RWPE2 (cell line): ENCODE data around the gene TRIM2.
A peak's percentile ranks its signal among the peaks of the same experiment; 100 is the strongest.

Experiments used
- ATAC-seq: fragments of 200-7000 bp; cut with Tn5 transposase; 3 replicates; pipeline ENCODE4 v1.9.1; 2021; ENCODE audit warnings: low read depth
- DNase-seq: peaks from one replicate; pipeline ENCODE4 v3.0.0-alpha.2; 2020; ENCODE audit warnings: low spot score
- H3K27ac ChIP-seq: fragments of 450-650 bp; 2 replicates; pipeline ENCODE4 v1.5.1; 2017; ENCODE audit warnings: mild to moderate bottlenecking; ENCODE audit not compliant: poor library complexity, severe bottlenecking
- H3K27me3 ChIP-seq: fragments of 250-450 bp; sonication (Bioruptor Pico); 2 replicates; pipeline ENCODE4 v1.5.1; 2021; ENCODE audit warnings: mild to moderate bottlenecking, moderate library complexity; ENCODE audit not compliant: insufficient read depth, poor library complexity, severe bottlenecking
- H3K36me3 ChIP-seq: fragments of 250-450 bp; sonication (Bioruptor Pico); 2 replicates; pipeline ENCODE4 v1.5.1; 2020; ENCODE audit warnings: low read depth, mild to moderate bottlenecking, moderate library complexity
- H3K4me1 ChIP-seq: fragments of 250-450 bp; sonication (Bioruptor Pico); 2 replicates; pipeline ENCODE4 v1.5.1; 2021; ENCODE audit warnings: mild to moderate bottlenecking, moderate library complexity; ENCODE audit not compliant: insufficient read depth, poor library complexity, severe bottlenecking
- H3K4me3 ChIP-seq: fragments of 250-450 bp; sonication (Bioruptor Pico); 2 replicates; pipeline ENCODE4 v1.5.1; 2021; ENCODE audit warnings: mild to moderate bottlenecking, moderate library complexity; ENCODE audit not compliant: severe bottlenecking
- H3K9me3 ChIP-seq: fragments of 250-450 bp; sonication (Bioruptor Pico); 2 replicates; pipeline ENCODE4 v1.5.1; 2021; ENCODE audit warnings: mild to moderate bottlenecking, moderate library complexity; ENCODE audit not compliant: severe bottlenecking
- TF ChIP-seq, protein P1 (sequence below): fragments of 450-650 bp; IDR thresholded peaks from one replicate; pipeline ENCODE4 v1.5.1; 2017; ENCODE audit warnings: mild to moderate bottlenecking, moderate library complexity; ENCODE audit not compliant: poor library complexity, severe bottlenecking

Gene TRIM2

DNA sequence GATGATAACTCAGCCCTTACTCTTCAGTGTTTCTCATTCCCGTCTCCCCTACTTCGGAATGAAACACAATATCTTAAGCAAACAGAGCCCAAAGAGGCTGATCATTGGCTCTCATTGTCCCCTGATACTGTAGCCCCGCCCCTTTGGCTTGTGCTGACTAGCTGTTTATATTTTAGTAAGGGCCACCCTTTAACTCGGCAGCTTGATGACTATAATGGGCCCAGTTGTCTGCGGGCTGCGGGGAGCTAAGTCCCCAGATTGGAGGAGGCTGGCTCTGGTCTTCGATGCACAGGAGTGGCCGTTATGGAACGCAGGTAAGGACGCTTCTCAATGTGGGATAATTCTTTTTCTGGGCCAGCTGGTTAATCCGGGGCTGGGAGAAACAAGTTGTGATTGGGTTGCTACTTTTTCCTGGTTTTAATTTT is at the start of gene TRIM2:
TRIM2 (plus strand) TSS at position 197 of the 425 bp plus-strand sequence; CDS start at position 285, 88 bp downstream.
- Histone ChIP-seq H3K27me3 (no peaks in the 10 kb centered on the region), H3K27ac (no peak within 1 kb of the TSS), H3K4me1 (no peaks in the 10 kb centered on the region), H3K9me3 (no peaks in the 10 kb centered on the region), H3K4me3 (no peak within 1 kb of the TSS), H3K36me3 (no peaks in the 10 kb centered on the region)
- DNase-seq (no peak), ATAC-seq (peak; percentile 38; the same call in 1 of the 3 replicates)
- TF ChIP-seq, protein P1, sequence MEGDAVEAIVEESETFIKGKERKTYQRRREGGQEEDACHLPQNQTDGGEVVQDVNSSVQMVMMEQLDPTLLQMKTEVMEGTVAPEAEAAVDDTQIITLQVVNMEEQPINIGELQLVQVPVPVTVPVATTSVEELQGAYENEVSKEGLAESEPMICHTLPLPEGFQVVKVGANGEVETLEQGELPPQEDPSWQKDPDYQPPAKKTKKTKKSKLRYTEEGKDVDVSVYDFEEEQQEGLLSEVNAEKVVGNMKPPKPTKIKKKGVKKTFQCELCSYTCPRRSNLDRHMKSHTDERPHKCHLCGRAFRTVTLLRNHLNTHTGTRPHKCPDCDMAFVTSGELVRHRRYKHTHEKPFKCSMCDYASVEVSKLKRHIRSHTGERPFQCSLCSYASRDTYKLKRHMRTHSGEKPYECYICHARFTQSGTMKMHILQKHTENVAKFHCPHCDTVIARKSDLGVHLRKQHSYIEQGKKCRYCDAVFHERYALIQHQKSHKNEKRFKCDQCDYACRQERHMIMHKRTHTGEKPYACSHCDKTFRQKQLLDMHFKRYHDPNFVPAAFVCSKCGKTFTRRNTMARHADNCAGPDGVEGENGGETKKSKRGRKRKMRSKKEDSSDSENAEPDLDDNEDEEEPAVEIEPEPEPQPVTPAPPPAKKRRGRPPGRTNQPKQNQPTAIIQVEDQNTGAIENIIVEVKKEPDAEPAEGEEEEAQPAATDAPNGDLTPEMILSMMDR: no peak

DNA sequence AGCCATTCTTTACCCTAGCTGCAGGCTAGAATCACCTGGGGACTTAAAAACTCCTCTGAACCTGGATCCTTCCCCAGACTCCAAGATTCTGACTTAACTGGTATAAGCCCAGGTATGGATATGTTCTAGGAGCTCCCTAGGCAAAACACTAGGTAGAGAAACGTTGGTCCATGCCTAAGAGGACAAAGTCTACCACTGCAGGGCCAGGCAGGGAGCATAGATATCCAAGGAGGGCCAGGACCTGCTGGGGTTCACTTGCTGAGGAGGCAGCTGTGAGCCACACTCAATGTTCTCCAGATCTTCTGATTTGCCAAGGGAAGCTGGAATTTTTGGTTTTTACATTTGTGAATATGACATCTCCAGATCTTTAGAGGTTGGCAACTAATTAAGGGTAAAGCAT is 48.6 kb upstream of the TRIM2 start:
- no peak overlapping the region for H3K4me3 ChIP-seq
- H3K36me3 ChIP-seq: no peaks in the 10 kb centered on the region
- H3K27me3 ChIP-seq: peaks cover 24% of the 10 kb centered on the region
- no peak for ATAC-seq
- TF ChIP-seq, protein P1: no peak
- H3K27ac ChIP-seq: no peak overlapping the region
- DNase-seq: no peak
- H3K9me3 ChIP-seq: no peaks in the 10 kb centered on the region
- H3K4me1 ChIP-seq: peaks cover 20% of the 10 kb centered on the region

DNA sequence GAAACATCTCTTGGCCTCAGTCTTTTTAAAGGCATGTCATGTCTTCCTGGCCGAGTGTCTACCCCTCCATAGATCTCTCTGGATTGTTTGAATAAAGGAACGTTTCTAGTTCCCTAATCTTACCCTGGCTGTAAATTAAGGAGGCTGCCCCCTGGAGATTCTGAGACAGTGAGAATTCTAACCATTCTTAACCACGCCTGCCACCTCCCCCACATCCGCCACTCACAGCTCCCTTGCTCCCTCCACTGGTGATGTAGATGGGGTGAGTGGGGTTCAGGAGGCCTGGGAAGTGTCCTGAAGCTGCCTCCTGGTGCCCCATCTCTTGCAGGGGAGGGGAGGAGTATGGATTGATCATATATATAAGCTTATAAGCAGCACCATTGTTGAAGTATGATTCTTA is 48.0 kb upstream of the TRIM2 start:
- peaks cover 20% of the 10 kb centered on the region for H3K4me1 ChIP-seq
- TF ChIP-seq, protein P1: no peak
- H3K4me3 ChIP-seq: no peak overlapping the region
- H3K36me3 ChIP-seq: no peaks in the 10 kb centered on the region
- DNase-seq (no peak), ATAC-seq (no peak)
- no peak overlapping the region for H3K27ac ChIP-seq
- H3K27me3 ChIP-seq: peaks cover 30% of the 10 kb centered on the region
- no peaks in the 10 kb centered on the region for H3K9me3 ChIP-seq

DNA sequence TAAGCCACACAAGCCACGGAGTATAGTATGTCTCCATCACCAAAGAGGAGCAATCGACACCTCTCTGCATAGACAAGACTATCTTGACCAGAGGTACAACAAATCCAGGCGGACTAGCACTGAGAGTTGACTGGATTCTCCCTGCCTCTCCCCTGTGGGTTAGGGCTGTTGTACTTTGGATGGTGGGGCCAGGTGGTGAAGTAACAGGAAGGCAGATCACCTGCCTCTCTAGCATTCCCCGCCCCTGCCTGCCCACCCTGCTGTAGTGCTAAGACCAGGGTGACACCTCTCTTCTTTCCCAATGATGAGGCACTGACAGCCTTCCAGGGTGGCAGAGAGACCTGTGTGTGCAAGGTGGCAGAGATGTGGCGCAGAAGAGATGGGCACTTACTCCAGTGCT is 47.5 kb upstream of the TRIM2 start:
- ATAC-seq (no peak), DNase-seq (no peak)
- Histone ChIP-seq H3K9me3 (no peaks in the 10 kb centered on the region), H3K36me3 (no peaks in the 10 kb centered on the region), H3K4me1 (peaks cover 20% of the 10 kb centered on the region), H3K27ac (no peak overlapping the region), H3K27me3 (peaks cover 33% of the 10 kb centered on the region), H3K4me3 (no peak overlapping the region)
- TF ChIP-seq, protein P1: no peak

DNA sequence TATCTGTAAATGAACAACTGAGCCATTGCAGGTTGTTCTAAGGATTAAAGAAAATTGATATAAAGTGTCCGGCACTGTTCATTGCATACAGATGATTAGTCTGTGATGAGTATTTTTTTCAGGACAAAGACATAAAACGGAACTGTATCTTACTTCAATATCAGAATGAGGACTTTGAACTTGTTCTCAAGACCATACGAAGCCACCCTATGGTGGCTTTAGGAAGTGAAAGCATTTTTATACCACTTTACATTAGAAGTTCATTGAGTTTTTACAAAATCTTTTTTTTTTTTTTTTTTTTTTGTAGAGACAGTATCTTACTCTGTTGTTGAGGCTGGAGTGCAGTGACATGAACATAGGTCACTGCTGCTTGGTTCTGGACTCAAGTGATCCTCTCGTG is 45.2 kb upstream of the TRIM2 start:
- peaks cover 25% of the 10 kb centered on the region for H3K27me3 ChIP-seq
- DNase-seq: no peak
- H3K4me1 ChIP-seq: peaks cover 12% of the 10 kb centered on the region
- no peak for ATAC-seq
- H3K36me3 ChIP-seq: no peaks in the 10 kb centered on the region
- no peak overlapping the region for H3K27ac ChIP-seq
- TF ChIP-seq, protein P1: no peak
- H3K9me3 ChIP-seq: no peaks in the 10 kb centered on the region
- no peak overlapping the region for H3K4me3 ChIP-seq
